Nephron progenitor cell (in vitro differentiated cells): ENCODE data around the gene CNTN5.

Experiments
- DNase-seq: peaks from one replicate; pipeline ENCODE4 v3.0.0; 2021
- H3K27ac Mint-ChIP-seq: 2 replicates; pipeline ENCODE4 v1.8.0; 2021; ENCODE audit warnings: mild to moderate bottlenecking, moderate library complexity, mixed read lengths
- H3K27me3 Mint-ChIP-seq: 2 replicates; pipeline ENCODE4 v1.8.0; 2021; ENCODE audit warnings: mild to moderate bottlenecking, low read depth, mixed read lengths; ENCODE audit not compliant: poor library complexity
- H3K36me3 Mint-ChIP-seq: 2 replicates; pipeline ENCODE4 v1.8.0; 2021; ENCODE audit warnings: low read depth, mixed read lengths
- H3K4me1 Mint-ChIP-seq: 2 replicates; pipeline ENCODE4 v1.8.0; 2021; ENCODE audit warnings: mixed read lengths
- H3K4me3 Mint-ChIP-seq: 2 replicates; pipeline ENCODE4 v1.8.0; 2021; ENCODE audit warnings: mild to moderate bottlenecking, moderate library complexity, mixed read lengths
- H3K9me3 Mint-ChIP-seq: 2 replicates; pipeline ENCODE4 v1.8.0; 2021; ENCODE audit warnings: mild to moderate bottlenecking, moderate library complexity, mixed read lengths
- TF ChIP-seq, protein P1 (sequence below): fragments of 200-600 bp; sonication (generic); IDR thresholded peaks from 2 replicates; pipeline ENCODE4 v1.5.0; 2021; ENCODE audit warnings: antibody characterized with exemption

CNTN5 gene

DNA sequence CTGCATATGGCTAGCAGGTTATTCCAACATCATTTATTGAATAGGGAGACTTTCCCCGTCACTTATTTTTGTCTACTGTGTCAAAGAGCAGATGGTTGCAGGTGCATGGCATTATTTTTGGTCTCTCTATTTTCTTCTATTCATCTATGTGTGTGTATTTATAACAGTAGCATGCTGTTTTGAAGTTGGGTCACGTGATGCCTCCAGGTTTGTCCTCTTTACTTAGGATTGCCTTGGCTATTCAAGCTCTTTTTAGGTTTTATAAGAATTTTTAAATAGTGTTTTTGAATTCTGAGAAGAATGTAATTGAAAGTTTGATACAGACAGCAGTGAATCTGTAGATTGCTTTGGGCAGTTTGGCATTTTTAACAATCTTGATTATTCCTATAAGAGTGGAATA, 770.6 kb downstream of the CNTN5 start:
- Mint-ChIP-seq H3K4me1 (no peaks in the 10 kb centered on the region), H3K36me3 (no peaks in the 10 kb centered on the region), H3K27me3 (no peaks in the 10 kb centered on the region), H3K9me3 (no peaks in the 10 kb centered on the region), H3K4me3 (no peak overlapping the region), H3K27ac (no peak overlapping the region)
- TF ChIP-seq, protein P1, sequence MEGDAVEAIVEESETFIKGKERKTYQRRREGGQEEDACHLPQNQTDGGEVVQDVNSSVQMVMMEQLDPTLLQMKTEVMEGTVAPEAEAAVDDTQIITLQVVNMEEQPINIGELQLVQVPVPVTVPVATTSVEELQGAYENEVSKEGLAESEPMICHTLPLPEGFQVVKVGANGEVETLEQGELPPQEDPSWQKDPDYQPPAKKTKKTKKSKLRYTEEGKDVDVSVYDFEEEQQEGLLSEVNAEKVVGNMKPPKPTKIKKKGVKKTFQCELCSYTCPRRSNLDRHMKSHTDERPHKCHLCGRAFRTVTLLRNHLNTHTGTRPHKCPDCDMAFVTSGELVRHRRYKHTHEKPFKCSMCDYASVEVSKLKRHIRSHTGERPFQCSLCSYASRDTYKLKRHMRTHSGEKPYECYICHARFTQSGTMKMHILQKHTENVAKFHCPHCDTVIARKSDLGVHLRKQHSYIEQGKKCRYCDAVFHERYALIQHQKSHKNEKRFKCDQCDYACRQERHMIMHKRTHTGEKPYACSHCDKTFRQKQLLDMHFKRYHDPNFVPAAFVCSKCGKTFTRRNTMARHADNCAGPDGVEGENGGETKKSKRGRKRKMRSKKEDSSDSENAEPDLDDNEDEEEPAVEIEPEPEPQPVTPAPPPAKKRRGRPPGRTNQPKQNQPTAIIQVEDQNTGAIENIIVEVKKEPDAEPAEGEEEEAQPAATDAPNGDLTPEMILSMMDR: no peak
- DNase-seq: no peak

DNA sequence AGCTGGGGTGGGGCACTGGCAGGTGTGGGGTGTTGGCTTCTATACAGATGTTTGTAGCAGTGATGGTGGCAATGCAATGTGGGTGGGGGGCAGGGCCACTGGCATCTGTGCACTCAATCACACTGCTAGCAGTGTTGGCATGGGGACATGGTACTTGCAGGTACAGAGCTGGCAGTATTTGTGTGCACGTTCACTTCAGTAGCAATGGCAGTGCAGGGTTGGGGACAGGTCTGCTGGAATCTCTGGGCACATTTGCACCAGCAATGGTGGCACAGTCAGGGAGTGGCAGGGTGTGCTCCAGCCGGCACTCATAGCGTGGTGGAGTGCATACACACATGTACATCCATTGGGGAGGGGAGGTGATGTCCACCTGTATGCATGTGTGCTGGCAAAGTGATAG, 775.2 kb downstream of the CNTN5 start:
- no peaks in the 10 kb centered on the region for H3K4me1 Mint-ChIP-seq
- no peak overlapping the region for H3K27ac Mint-ChIP-seq
- H3K36me3 Mint-ChIP-seq: no peaks in the 10 kb centered on the region
- no peak overlapping the region for H3K4me3 Mint-ChIP-seq
- DNase-seq: no peak
- no peaks in the 10 kb centered on the region for H3K27me3 Mint-ChIP-seq
- no peaks in the 10 kb centered on the region for H3K9me3 Mint-ChIP-seq
- TF ChIP-seq, protein P1: no peak

DNA sequence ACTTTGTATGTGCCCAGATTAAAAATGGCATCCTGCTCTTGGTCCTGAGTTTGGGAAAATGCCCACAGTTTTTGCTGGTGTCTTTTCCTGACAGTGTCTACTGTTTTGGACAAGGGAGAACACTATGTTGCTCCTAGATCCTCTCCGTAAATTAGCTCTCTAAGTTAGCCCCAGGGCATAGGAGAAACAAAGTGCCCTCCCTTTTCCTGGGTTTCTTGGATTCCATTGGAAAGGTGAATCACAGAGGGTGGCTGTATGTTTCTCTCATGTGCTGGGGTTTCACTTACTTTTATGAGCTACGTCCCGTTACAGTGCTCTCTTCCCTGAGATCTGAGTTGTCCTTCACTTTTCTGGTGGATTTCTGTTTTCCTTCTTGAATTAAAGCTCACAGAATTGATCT, 782.8 kb downstream of the CNTN5 start:
- no peaks in the 10 kb centered on the region for H3K4me1 Mint-ChIP-seq
- H3K36me3 Mint-ChIP-seq: no peaks in the 10 kb centered on the region
- DNase-seq: no peak
- no peak overlapping the region for H3K27ac Mint-ChIP-seq
- TF ChIP-seq, protein P1: no peak
- no peak overlapping the region for H3K4me3 Mint-ChIP-seq
- H3K9me3 Mint-ChIP-seq: peaks cover 8% of the 10 kb centered on the region
- no peaks in the 10 kb centered on the region for H3K27me3 Mint-ChIP-seq

DNA sequence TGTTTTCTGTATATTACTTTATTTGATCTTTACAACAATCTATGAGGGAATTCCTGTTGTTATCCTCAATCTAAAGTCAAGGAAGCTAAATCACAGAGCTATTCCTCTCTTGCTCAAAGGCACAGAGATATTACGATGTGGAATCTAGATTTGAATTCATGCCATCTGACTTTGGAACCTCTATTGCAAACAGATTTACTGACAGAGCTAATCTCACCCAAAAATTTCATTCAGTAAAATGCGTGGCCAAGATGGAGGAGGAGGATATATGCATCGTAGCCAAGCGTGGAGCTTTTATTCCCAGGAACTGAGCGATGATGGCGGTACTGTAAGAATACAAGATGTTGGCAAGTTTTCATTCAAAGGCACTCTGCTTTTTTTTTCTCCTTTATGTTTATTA, 791.8 kb downstream of the CNTN5 start:
- TF ChIP-seq, protein P1: no peak
- Mint-ChIP-seq H3K9me3 (no peaks in the 10 kb centered on the region), H3K36me3 (no peaks in the 10 kb centered on the region), H3K4me3 (no peak overlapping the region), H3K27me3 (no peaks in the 10 kb centered on the region), H3K4me1 (no peaks in the 10 kb centered on the region), H3K27ac (no peak overlapping the region)
- no peak for DNase-seq

DNA sequence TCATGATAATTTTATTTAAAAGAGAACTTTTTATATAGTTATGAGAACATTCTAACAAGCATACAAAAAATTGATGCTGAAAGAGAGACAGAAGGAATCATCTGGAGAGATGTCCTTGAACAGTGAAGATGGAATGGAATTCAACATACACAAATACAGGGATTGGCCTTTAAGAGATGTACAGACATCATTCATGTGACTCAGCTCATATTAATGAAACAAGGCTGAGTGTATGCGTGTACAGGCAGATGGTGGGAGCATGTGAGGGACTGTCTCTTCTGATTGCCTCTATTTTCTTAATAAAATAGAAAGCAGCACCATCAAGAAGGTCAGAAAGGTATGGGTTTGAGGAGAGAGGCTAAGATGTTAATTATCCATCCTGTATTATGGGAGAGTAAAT, 793.3 kb downstream of the CNTN5 start:
- Mint-ChIP-seq H3K27ac (no peak overlapping the region), H3K36me3 (no peaks in the 10 kb centered on the region), H3K4me1 (no peaks in the 10 kb centered on the region), H3K27me3 (no peaks in the 10 kb centered on the region), H3K4me3 (no peak overlapping the region), H3K9me3 (no peaks in the 10 kb centered on the region)
- DNase-seq: no peak
- TF ChIP-seq, protein P1: no peak

DNA sequence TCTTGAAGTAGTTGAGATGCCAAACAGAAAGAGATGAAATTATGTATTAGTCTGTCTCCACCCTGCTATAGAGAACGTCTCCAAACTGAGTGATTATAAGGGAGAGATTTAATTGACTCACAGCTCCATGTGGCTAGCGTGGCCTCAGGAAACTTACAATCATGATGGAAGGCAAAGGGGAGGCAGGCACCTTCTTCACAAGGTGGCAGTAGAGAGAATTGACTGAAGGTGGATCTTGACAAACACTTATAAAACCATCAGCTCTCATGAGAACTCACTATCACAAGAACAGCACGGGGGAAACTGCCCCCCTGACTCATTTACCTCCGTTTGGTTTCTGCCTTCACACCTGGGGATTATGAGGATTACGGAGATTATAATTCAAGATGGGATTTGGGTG, 794.0 kb downstream of the CNTN5 start:
- H3K27me3 Mint-ChIP-seq: no peaks in the 10 kb centered on the region
- no peak for DNase-seq
- TF ChIP-seq, protein P1: no peak
- no peak overlapping the region for H3K4me3 Mint-ChIP-seq
- H3K4me1 Mint-ChIP-seq: no peaks in the 10 kb centered on the region
- H3K36me3 Mint-ChIP-seq: no peaks in the 10 kb centered on the region
- H3K27ac Mint-ChIP-seq: no peak overlapping the region
- H3K9me3 Mint-ChIP-seq: peaks cover 6% of the 10 kb centered on the region
